H9 (cell line): ENCODE results near the gene ATP8A1. TPM values are rescaled to one million over a fixed set of nuclear protein-coding genes. Genes with fewer than 3 reads are reported as not detected.

Experiments used
- DNase-seq: peaks from one replicate; pipeline ENCODE4 v3.0.0-alpha.2; 2017
- H2AFZ ChIP-seq: one replicate; pipeline ENCODE4 v1.6.1; 2013; ENCODE audit warnings: mild to moderate bottlenecking, low read length, control low read depth, moderate library complexity
- H2AK5ac ChIP-seq: 2 replicates; pipeline ENCODE4 v1.6.1; 2013; ENCODE audit warnings: low read length, control low read depth, mixed read lengths; ENCODE audit not compliant: insufficient read length
- H2BK120ac ChIP-seq: one replicate; pipeline ENCODE4 v1.6.1; 2013; ENCODE audit warnings: low read depth, mild to moderate bottlenecking, low read length, control low read depth, inconsistent platforms; ENCODE audit not compliant: poor library complexity, severe bottlenecking
- H2BK12ac ChIP-seq: 2 replicates; pipeline ENCODE4 v1.6.1; 2013; ENCODE audit warnings: low read length, control low read depth, mixed read lengths, low read depth; ENCODE audit not compliant: insufficient read length
- H2BK15ac ChIP-seq: 2 replicates; pipeline ENCODE4 v1.6.1; 2013; ENCODE audit warnings: low read depth, low read length, control low read depth
- H2BK20ac ChIP-seq: one replicate; pipeline ENCODE4 v1.6.1; 2013; ENCODE audit warnings: low read depth, mild to moderate bottlenecking, low read length, control low read depth, inconsistent platforms; ENCODE audit not compliant: poor library complexity, severe bottlenecking
- H2BK5ac ChIP-seq: 2 replicates; pipeline ENCODE4 v1.6.1; 2013; ENCODE audit warnings: low read length, control low read depth, mixed read lengths; ENCODE audit not compliant: insufficient read length
- H3K14ac ChIP-seq: 2 replicates; pipeline ENCODE4 v1.6.1; 2013; ENCODE audit warnings: low read length, control low read depth; ENCODE audit not compliant: insufficient read depth
- H3K18ac ChIP-seq: 2 replicates; pipeline ENCODE4 v1.6.1; 2013; ENCODE audit warnings: low read depth, mild to moderate bottlenecking, mixed read lengths, low read length, control low read depth; ENCODE audit not compliant: insufficient read length
- H3K23ac ChIP-seq: 2 replicates; pipeline ENCODE4 v1.6.1; 2013; ENCODE audit warnings: low read length, control low read depth, mixed read lengths, low read depth; ENCODE audit not compliant: insufficient read length
- H3K23me2 ChIP-seq: 2 replicates; pipeline ENCODE4 v1.6.1; 2013; ENCODE audit warnings: low read depth, mild to moderate bottlenecking, mixed read lengths, low read length, control low read depth; ENCODE audit not compliant: insufficient read length, poor library complexity, severe bottlenecking
- H3K27ac ChIP-seq: 2 replicates; pipeline ENCODE4 v1.5.1; 2013; ENCODE audit warnings: low read length, control low read depth, mixed read lengths, low read depth; ENCODE audit not compliant: insufficient read length
- H3K27me3 ChIP-seq: 2 replicates; pipeline ENCODE4 v1.6.1; 2013; ENCODE audit warnings: low read length, control low read depth, inconsistent platforms; ENCODE audit not compliant: insufficient read depth
- H3K4ac ChIP-seq: 2 replicates; pipeline ENCODE4 v1.6.1; 2013; ENCODE audit warnings: low read depth, mild to moderate bottlenecking, control low read depth, inconsistent platforms, low read length, moderate library complexity
- H3K4me1 ChIP-seq: 2 replicates; pipeline ENCODE4 v1.6.1; 2013; ENCODE audit warnings: low read length, control low read depth, inconsistent platforms; ENCODE audit not compliant: insufficient read depth
- H3K4me2 ChIP-seq: 2 replicates; pipeline ENCODE4 v1.6.1; 2013; ENCODE audit warnings: low read length, control low read depth, mixed read lengths; ENCODE audit not compliant: insufficient read length, insufficient read depth
- H3K56ac ChIP-seq: 2 replicates; pipeline ENCODE4 v1.6.1; 2013; ENCODE audit warnings: low read depth, mild to moderate bottlenecking, mixed read lengths, low read length, control low read depth; ENCODE audit not compliant: insufficient read length
- H3K79me1 ChIP-seq: 2 replicates; pipeline ENCODE4 v1.6.1; 2013; ENCODE audit warnings: low read depth, mild to moderate bottlenecking, moderate library complexity, low read length, control low read depth, inconsistent platforms; ENCODE audit not compliant: insufficient read depth, poor library complexity, severe bottlenecking
- H3K79me2 ChIP-seq: 2 replicates; pipeline ENCODE4 v1.6.1; 2013; ENCODE audit warnings: low read length, control low read depth, inconsistent platforms; ENCODE audit not compliant: insufficient read depth
- H3K9ac ChIP-seq: 2 replicates; pipeline ENCODE4 v1.6.1; 2013; ENCODE audit warnings: low read length, control low read depth, mixed read lengths; ENCODE audit not compliant: insufficient read length; ENCODE audit errors: extremely low read depth
- H3K9me3 ChIP-seq: one replicate; pipeline ENCODE4 v1.6.1; 2013; ENCODE audit warnings: low read depth, low read length, inconsistent platforms; ENCODE audit not compliant: control insufficient read depth
- H3T11ph ChIP-seq: one replicate; pipeline ENCODE4 v1.6.1; 2013; ENCODE audit warnings: mild to moderate bottlenecking, low read length, control low read depth, inconsistent platforms
- H4K20me1 ChIP-seq: one replicate; pipeline ENCODE4 v1.6.1; 2013; ENCODE audit not compliant: control insufficient read depth, insufficient read length, insufficient read depth
- H4K5ac ChIP-seq: 2 replicates; pipeline ENCODE4 v1.6.1; 2013; ENCODE audit warnings: low read depth, mild to moderate bottlenecking, mixed read lengths, low read length, control low read depth; ENCODE audit not compliant: insufficient read length
- H4K8ac ChIP-seq: replicated peaks from 2 replicates; pipeline ENCODE4 v1.6.1; 2013; ENCODE audit warnings: low read length, control low read depth, mixed read lengths, low read depth; ENCODE audit not compliant: insufficient read length
- H4K91ac ChIP-seq: 2 replicates; pipeline ENCODE4 v1.6.1; 2013; ENCODE audit warnings: low read depth, mild to moderate bottlenecking, moderate library complexity, mixed read lengths, low read length, control low read depth; ENCODE audit not compliant: insufficient read length
- H3K27ac Mint-ChIP-seq, 3 experiments: 2 replicates in 2 of 3; 3 replicates in 1 of 3; pipeline ENCODE4 v1.8.0; 2020 to 2021; ENCODE audit warnings: mixed read lengths in 3 of 3, mild to moderate bottlenecking in 1 of 3, moderate library complexity in 1 of 3
- H3K27me3 Mint-ChIP-seq: 2 replicates; pipeline ENCODE4 v1.8.0; 2021; ENCODE audit warnings: low read depth, mild to moderate bottlenecking, moderate library complexity, mixed read lengths
- H3K36me3 Mint-ChIP-seq, 3 experiments: 2 replicates in 2 of 3; 3 replicates in 1 of 3; pipeline ENCODE4 v1.8.0; 2020 to 2021; ENCODE audit warnings: low read depth in 3 of 3, mixed read lengths in 3 of 3; ENCODE audit not compliant: insufficient read depth in 1 of 3
- H3K4me1 Mint-ChIP-seq, 2 experiments: 2 replicates each; pipeline ENCODE4 v1.8.0; 2020; ENCODE audit warnings: mixed read lengths in 2 of 2
- H3K4me3 Mint-ChIP-seq, 2 experiments: 2 replicates in 1 of 2; 3 replicates in 1 of 2; pipeline ENCODE4 v1.8.0; 2020 to 2021; ENCODE audit warnings: mild to moderate bottlenecking in 2 of 2, mixed read lengths in 2 of 2, moderate library complexity in 1 of 2
- H3K9me3 Mint-ChIP-seq, 2 experiments: 2 replicates in 1 of 2; 3 replicates in 1 of 2; pipeline ENCODE4 v1.8.0; 2020; ENCODE audit warnings: mild to moderate bottlenecking in 2 of 2, mixed read lengths in 2 of 2, moderate library complexity in 1 of 2
- WGBS: extraction: QIAGEN DNeasy Blood & Tissue Kit; methylation state at CpG from one replicate; pipeline ENCODE4 v1.1.7; 2013; ENCODE audit warnings: missing lambda C conversion rate, low lambda C conversion rate, mixed read lengths; ENCODE audit not compliant: insufficient read length; ENCODE audit errors: extremely low coverage; 5-methylcytosine and 5-hydroxymethylcytosine counted together
- total RNA-seq: library from RNA; stranded (reverse); gene quantifications from 2 replicates; pipeline ENCODE4 v1.2.1, GENCODE V29; 2021
- TF ChIP-seq, protein P1 (sequence below): fragments of 200-600 bp; sonication (generic); conservative IDR thresholded peaks from 3 replicates; pipeline ENCODE4 v1.8.0; 2021; ENCODE audit warnings: antibody characterized with exemption, mild to moderate bottlenecking

Gene ATP8A1
- total RNA-seq, 1 experiment from 2014 or later: 5.1 TPM

DNA sequence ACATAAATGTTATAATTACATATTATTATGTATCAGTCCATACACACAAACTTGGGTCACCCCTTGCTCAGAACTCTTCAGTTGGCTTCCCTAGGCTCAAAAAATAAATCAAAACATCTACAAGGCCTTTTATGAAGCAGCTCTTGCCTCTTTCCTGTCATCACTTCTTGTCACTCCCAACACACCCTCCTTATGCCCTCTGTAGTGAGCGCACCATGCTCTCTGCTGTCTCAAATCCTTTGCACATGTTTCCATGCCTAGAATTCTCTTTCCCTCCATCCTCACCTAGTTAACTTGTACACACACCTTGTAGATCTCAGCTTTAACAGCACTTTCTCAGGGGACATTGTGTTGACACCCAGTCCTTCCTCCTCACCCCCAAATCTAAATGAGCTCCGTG is 53.0 kb downstream of the ATP8A1 start:
- H3K56ac ChIP-seq: no peak overlapping the region
- no peak overlapping the region for H4K8ac ChIP-seq
- no peak overlapping the region for H2BK15ac ChIP-seq
- no peaks in the 10 kb centered on the region for H3K9me3 Mint-ChIP-seq
- no peak overlapping the region for H3K14ac ChIP-seq
- no peak overlapping the region for H4K91ac ChIP-seq
- no peaks in the 10 kb centered on the region for H3K4me1 ChIP-seq
- peaks cover 5 to 9% of the 10 kb centered on the region in 2 experiments; a peak in 3 of 4 replicates for H3K4me1 Mint-ChIP-seq
- no peak overlapping the region for H3T11ph ChIP-seq
- H2AFZ ChIP-seq: no peak overlapping the region
- H3K27ac Mint-ChIP-seq: no peak overlapping the region
- no peak overlapping the region for H2BK5ac ChIP-seq
- H3K9me3 ChIP-seq: no peaks in the 10 kb centered on the region
- no peak overlapping the region for H3K4me3 Mint-ChIP-seq
- no peaks in the 10 kb centered on the region for H3K79me1 ChIP-seq
- no peak overlapping the region for H3K9ac ChIP-seq
- no peak for DNase-seq
- H3K18ac ChIP-seq: no peak overlapping the region
- H3K27ac ChIP-seq: no peak overlapping the region
- H4K20me1 ChIP-seq: no peaks in the 10 kb centered on the region
- TF ChIP-seq, protein P1, sequence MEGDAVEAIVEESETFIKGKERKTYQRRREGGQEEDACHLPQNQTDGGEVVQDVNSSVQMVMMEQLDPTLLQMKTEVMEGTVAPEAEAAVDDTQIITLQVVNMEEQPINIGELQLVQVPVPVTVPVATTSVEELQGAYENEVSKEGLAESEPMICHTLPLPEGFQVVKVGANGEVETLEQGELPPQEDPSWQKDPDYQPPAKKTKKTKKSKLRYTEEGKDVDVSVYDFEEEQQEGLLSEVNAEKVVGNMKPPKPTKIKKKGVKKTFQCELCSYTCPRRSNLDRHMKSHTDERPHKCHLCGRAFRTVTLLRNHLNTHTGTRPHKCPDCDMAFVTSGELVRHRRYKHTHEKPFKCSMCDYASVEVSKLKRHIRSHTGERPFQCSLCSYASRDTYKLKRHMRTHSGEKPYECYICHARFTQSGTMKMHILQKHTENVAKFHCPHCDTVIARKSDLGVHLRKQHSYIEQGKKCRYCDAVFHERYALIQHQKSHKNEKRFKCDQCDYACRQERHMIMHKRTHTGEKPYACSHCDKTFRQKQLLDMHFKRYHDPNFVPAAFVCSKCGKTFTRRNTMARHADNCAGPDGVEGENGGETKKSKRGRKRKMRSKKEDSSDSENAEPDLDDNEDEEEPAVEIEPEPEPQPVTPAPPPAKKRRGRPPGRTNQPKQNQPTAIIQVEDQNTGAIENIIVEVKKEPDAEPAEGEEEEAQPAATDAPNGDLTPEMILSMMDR: no peak
- no peak overlapping the region for H3K4me2 ChIP-seq
- no CpG with 5 or more reads among the region's 2 CpGs for WGBS
- H2BK12ac ChIP-seq: no peak overlapping the region
- H3K27me3 ChIP-seq: no peaks in the 10 kb centered on the region
- no peaks in the 10 kb centered on the region for H3K36me3 Mint-ChIP-seq
- no peak overlapping the region for H4K5ac ChIP-seq
- H2AK5ac ChIP-seq: no peak overlapping the region
- no peaks in the 10 kb centered on the region for H3K27me3 Mint-ChIP-seq
- H2BK20ac ChIP-seq: no peak overlapping the region
- H3K23me2 ChIP-seq: no peaks in the 10 kb centered on the region
- no peak overlapping the region for H3K4ac ChIP-seq
- H2BK120ac ChIP-seq: no peak overlapping the region
- H3K23ac ChIP-seq: no peak overlapping the region
- H3K79me2 ChIP-seq: no peaks in the 10 kb centered on the region
